HepG2 (cell line): ENCODE results near the gene TXN. TPM values are rescaled to one million over a fixed set of nuclear protein-coding genes. Genes with fewer than 3 reads are reported as not detected.
A peak's percentile ranks its signal among the peaks of the same experiment; 100 is the strongest.

ENCODE experiments used
- ATF7 ChIP-seq, 2 experiments: fragments of 450-650 bp in 1 of 2; sonication (generic) in 1 of 2; formaldehyde crosslinking in 1 of 2; IDR thresholded peaks; 2 replicates each; pipeline versions ENCODE4 v1.4.0 to v1.6.1; 2016 to 2020; ENCODE audit warnings: antibody characterized with exemption in 1 of 2, mild to moderate bottlenecking in 1 of 2, missing genetic modification reagents in 1 of 2
- CREM ChIP-seq, 2 experiments: sonication (generic) in 1 of 2; formaldehyde crosslinking in 1 of 2; IDR thresholded peaks; 2 replicates each; pipeline versions ENCODE4 v1.4.0 to v1.6.1; 2016 to 2020; ENCODE audit warnings: antibody characterized with exemption in 1 of 2, mild to moderate bottlenecking in 1 of 2, missing genetic modification reagents in 1 of 2
- EEA1 ChIP-seq: sonication (generic); formaldehyde crosslinking; IDR thresholded peaks from 2 replicates; pipeline ENCODE4 v1.5.1; 2020; ENCODE audit warnings: mild to moderate bottlenecking, missing genetic modification reagents, borderline replicate concordance
- ESRRA ChIP-seq: sonication (generic); formaldehyde crosslinking; IDR thresholded peaks from 2 replicates; pipeline ENCODE4 v1.5.1; 2020; ENCODE audit warnings: mild to moderate bottlenecking, low read depth, missing genetic modification reagents
- EZH2 ChIP-seq: conservative IDR thresholded peaks from 2 replicates; pipeline ENCODE4 v1.6.1; 2012; ENCODE audit warnings: mild to moderate bottlenecking, low read depth, low read length, moderate library complexity
- GTF2F1 ChIP-seq: fragments of 150-350 bp; IDR thresholded peaks from 2 replicates; pipeline ENCODE4 v1.6.1; 2014; ENCODE audit warnings: low read length
- HCFC1 ChIP-seq: fragments of 150-350 bp; IDR thresholded peaks from 2 replicates; pipeline ENCODE4 v1.6.1; 2014; ENCODE audit warnings: low read depth, low read length
- IRF2 ChIP-seq: IDR thresholded peaks from 2 replicates; pipeline ENCODE4 v1.6.1; 2018; ENCODE audit warnings: missing genetic modification reagents, missing compliant biosample characterization
- JUND ChIP-seq: sonication (generic); formaldehyde crosslinking; IDR thresholded peaks from 2 replicates; pipeline ENCODE4 v1.8.0; 2022; ENCODE audit warnings: mild to moderate bottlenecking, missing genetic modification reagents
- KAT8 ChIP-seq: IDR thresholded peaks from 2 replicates; pipeline ENCODE4 v1.6.1; 2016; ENCODE audit warnings: missing genetic modification reagents, missing compliant biosample characterization
- KDM1A ChIP-seq: IDR thresholded peaks from 2 replicates; pipeline ENCODE4 v1.6.1; 2016; ENCODE audit warnings: missing compliant biosample characterization
- MAF1 ChIP-seq: sonication (generic); formaldehyde crosslinking; IDR thresholded peaks from 2 replicates; pipeline ENCODE4 v1.5.0; 2020; ENCODE audit warnings: missing genetic modification reagents, borderline replicate concordance
- MED13 ChIP-seq: sonication (generic); formaldehyde crosslinking; IDR thresholded peaks from 2 replicates; pipeline ENCODE4 v1.5.0; 2020; ENCODE audit warnings: missing genetic modification reagents
- MNT ChIP-seq: fragments of 450-650 bp; IDR thresholded peaks from 2 replicates; pipeline ENCODE4 v1.6.1; 2016
- MXD3 ChIP-seq: IDR thresholded peaks from 2 replicates; pipeline ENCODE4 v1.6.1; 2016; ENCODE audit warnings: mild to moderate bottlenecking, missing biosample characterization, missing genetic modification reagents
- NR1H2 ChIP-seq: sonication (generic); formaldehyde crosslinking; IDR thresholded peaks from 2 replicates; pipeline ENCODE4 v1.8.1; 2022; ENCODE audit warnings: low read depth, missing genetic modification reagents, borderline replicate concordance
- PHF20 ChIP-seq: sonication (generic); formaldehyde crosslinking; IDR thresholded peaks from 2 replicates; pipeline ENCODE4 v1.5.0; 2020; ENCODE audit warnings: mild to moderate bottlenecking, missing genetic modification reagents
- SMAD3 ChIP-seq: sonication (generic); formaldehyde crosslinking; IDR thresholded peaks from 2 replicates; pipeline ENCODE4 v1.4.0; 2020; ENCODE audit warnings: missing genetic modification reagents
- SSRP1 ChIP-seq: IDR thresholded peaks from 2 replicates; pipeline ENCODE4 v1.6.1; 2016; ENCODE audit warnings: control low read depth
- TEAD2 ChIP-seq: sonication (generic); formaldehyde crosslinking; IDR thresholded peaks from 2 replicates; pipeline ENCODE4 v1.9.0; 2021; ENCODE audit warnings: missing genetic modification reagents
- THAP7 ChIP-seq: sonication (generic); formaldehyde crosslinking; IDR thresholded peaks from 2 replicates; pipeline ENCODE4 v1.8.1; 2023; ENCODE audit warnings: mild to moderate bottlenecking, missing genetic modification reagents
- TMF1 ChIP-seq: sonication (generic); formaldehyde crosslinking; IDR thresholded peaks from 2 replicates; pipeline ENCODE4 v1.8.1; 2022; ENCODE audit warnings: low read depth, missing genetic modification reagents
- TP53 ChIP-seq: sonication (generic); formaldehyde crosslinking; conservative IDR thresholded peaks from 2 replicates; pipeline ENCODE4 v1.4.0; 2020; ENCODE audit warnings: missing genetic modification reagents
- ZMYM3 ChIP-seq: sonication (generic); formaldehyde crosslinking; IDR thresholded peaks from 2 replicates; pipeline ENCODE4 v1.5.1; 2020; ENCODE audit warnings: mild to moderate bottlenecking, missing genetic modification reagents
- ZNF136 ChIP-seq: sonication (generic); formaldehyde crosslinking; IDR thresholded peaks from 2 replicates; pipeline ENCODE4 v1.8.1; 2022; ENCODE audit warnings: low read depth, mild to moderate bottlenecking, moderate library complexity, missing genetic modification reagents
- ZNF747 ChIP-seq: sonication (generic); formaldehyde crosslinking; IDR thresholded peaks from 2 replicates; pipeline ENCODE4 v1.8.1; 2023; ENCODE audit warnings: missing genetic modification reagents, mild to moderate bottlenecking, borderline replicate concordance
- polyA plus RNA-seq, 8 experiments: library from polyadenylated mRNA; depleted of rRNA in 3 of 8; stranded (reverse) in 7 of 8; unstranded in 1 of 8; fragments of >200 nt; fragmentation: Illumina TruSeq in 4 of 8; extraction: Trizol in 4 of 8; gene quantifications; 2 replicates each; pipeline versions ENCODE4 v1.2.1 to v1.2.3, GENCODE V29; 2011 to 2016; ENCODE audit warnings: low read depth in 4 of 8, missing spikeins in 1 of 8, mixed read lengths in 1 of 8; ENCODE audit not compliant: insufficient read depth in 1 of 8
- total RNA-seq, 5 experiments: library from RNA; depleted of rRNA; stranded (reverse); fragments of >200 nt; fragmentation: Illumina TruSeq; extraction: Trizol; gene quantifications; 2 replicates each; pipeline ENCODE4 v1.2.3, GENCODE V29; 2016; ENCODE audit warnings: low read depth in 1 of 5
- TF ChIP-seq, protein P1 (sequence below): sonication (generic); formaldehyde crosslinking; IDR thresholded peaks from 2 replicates; pipeline ENCODE4 v1.4.0; 2020; ENCODE audit warnings: missing genetic modification reagents

TXN gene
- total and polyA plus RNA-seq, 2 of the 13 experiments (the other 11 are each of a cell fraction or from before 2014, with no cell fraction given): 364 to 470 TPM

DNA sequence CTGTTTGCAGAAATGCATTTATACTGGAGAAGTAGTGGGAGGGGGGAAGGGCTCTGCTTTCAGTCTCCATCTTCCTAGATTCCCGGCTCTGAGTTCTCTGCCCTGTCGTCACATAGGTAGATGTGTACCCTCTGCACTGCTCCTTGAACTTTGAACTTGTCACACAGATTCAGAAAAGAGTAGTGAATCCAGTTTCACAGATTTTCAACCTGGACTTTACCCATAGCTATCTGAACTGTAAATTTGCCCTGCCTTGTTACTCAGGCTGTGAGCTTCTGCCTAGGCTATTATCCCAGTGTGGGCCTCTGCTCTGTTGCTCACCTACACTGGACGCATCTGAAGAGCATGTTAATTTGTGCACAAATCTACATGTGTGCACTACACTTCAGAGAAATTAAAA, 35.5 kb downstream of the TXN start (continued):
- no peak for TF ChIP-seq MNT
- no peak for TF ChIP-seq GTF2F1
- no peak for TF ChIP-seq PHF20 (CRISPR knock-in tag)
- peak; percentile 71; the same call in 1 of the 2 replicates for TF ChIP-seq ZMYM3 (CRISPR knock-in tag)
- TF ChIP-seq SSRP1 (CRISPR knock-in tag): 0 out of 2 replicates have a peak, but pooled peaks have one; percentile 44
- TF ChIP-seq, protein P1, sequence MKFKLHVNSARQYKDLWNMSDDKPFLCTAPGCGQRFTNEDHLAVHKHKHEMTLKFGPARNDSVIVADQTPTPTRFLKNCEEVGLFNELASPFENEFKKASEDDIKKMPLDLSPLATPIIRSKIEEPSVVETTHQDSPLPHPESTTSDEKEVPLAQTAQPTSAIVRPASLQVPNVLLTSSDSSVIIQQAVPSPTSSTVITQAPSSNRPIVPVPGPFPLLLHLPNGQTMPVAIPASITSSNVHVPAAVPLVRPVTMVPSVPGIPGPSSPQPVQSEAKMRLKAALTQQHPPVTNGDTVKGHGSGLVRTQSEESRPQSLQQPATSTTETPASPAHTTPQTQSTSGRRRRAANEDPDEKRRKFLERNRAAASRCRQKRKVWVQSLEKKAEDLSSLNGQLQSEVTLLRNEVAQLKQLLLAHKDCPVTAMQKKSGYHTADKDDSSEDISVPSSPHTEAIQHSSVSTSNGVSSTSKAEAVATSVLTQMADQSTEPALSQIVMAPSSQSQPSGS: peak; percentile 85
- TF ChIP-seq KAT8 (CRISPR knock-in tag): peak; percentile 72; the same call in 1 of the 2 replicates
- TF ChIP-seq ZNF747 (CRISPR knock-in tag): peak; percentile 89
- peak; percentile 92 for TF ChIP-seq ESRRA (CRISPR knock-in tag)
- no peak for TF ChIP-seq TEAD2 (CRISPR knock-in tag)
- 0 out of 2 replicates have a peak, but pooled peaks have one; percentile 60 for TF ChIP-seq KDM1A (CRISPR knock-in tag)
- TF ChIP-seq NR1H2 (CRISPR knock-in tag): no peak
- TF ChIP-seq CREM (IDR thresholded peaks at IDR 0.05): peak; percentile 71; the same call in 1 of the 2 replicates
- TF ChIP-seq CREM (CRISPR knock-in tag; IDR thresholded peaks at IDR 0.05): no peak
- TF ChIP-seq EEA1 (CRISPR knock-in tag): no peak
- 0 out of 2 replicates have a peak, but pooled peaks have one; percentile 47 for TF ChIP-seq MAF1
- peak; percentile 46; the same call in 1 of the 2 replicates for TF ChIP-seq ZNF136 (CRISPR knock-in tag)
- no peak for TF ChIP-seq TP53 (CRISPR knock-in tag)
- no peak for TF ChIP-seq MED13 (CRISPR knock-in tag)
- no peak for TF ChIP-seq EZH2
- no peak for TF ChIP-seq JUND (CRISPR knock-in tag)
- TF ChIP-seq IRF2 (CRISPR knock-in tag): peak; percentile 47; the same call in 1 of the 2 replicates
- TF ChIP-seq HCFC1: no peak
- TF ChIP-seq SMAD3 (CRISPR knock-in tag): 0 out of 2 replicates have a peak, but pooled peaks have one; percentile 53
- TF ChIP-seq THAP7 (CRISPR knock-in tag): peak; percentile 44; the same call in 1 of the 2 replicates
- no peak for TF ChIP-seq MXD3 (CRISPR knock-in tag)
- TF ChIP-seq TMF1 (CRISPR knock-in tag): 0 out of 2 replicates have a peak, but pooled peaks have one; percentile 23
- no peak for TF ChIP-seq ATF7 (IDR thresholded peaks at IDR 0.05)
- TF ChIP-seq ATF7 (CRISPR knock-in tag; IDR thresholded peaks at IDR 0.05): peak; percentile 40; the same call in 1 of the 2 replicates
